ENCODE measurements around the gene DDIAS. TPM values are rescaled to one million over a fixed set of nuclear protein-coding genes. Genes with fewer than 3 reads are reported as not detected.

Gene DDIAS
- total and polyA plus RNA-seq, 9 of the 15 experiments (the other 6 are each of a cell fraction or from before 2014, with no cell fraction given): 9.4 to 27.2 (median 23.3) TPM

GRCh38 chr11:82939456-82939855 is 37.9 kb downstream of the DDIAS start:
- no peak overlapping the region for H3K9ac ChIP-seq (ENCODE audit: insufficient read depth in 1 of 2, low read depth in 2 of 2, low read length in 2 of 2)
- no peak overlapping the region for H3K4me3 ChIP-seq
- no peaks in the 10 kb centered on the region; a peak in 1 of 5 replicates for H3K4me1 ChIP-seq (replicated peaks in 1 of 2; ENCODE audit: control insufficient read depth in 2 of 2, insufficient read depth in 2 of 2, low read length in 2 of 2)
- no peak overlapping the region for H3K4me2 ChIP-seq (ENCODE audit: insufficient read depth, low read length)
- H3K9me3 ChIP-seq (replicated peaks; ENCODE audit: control insufficient read depth, insufficient read depth, low read depth, low read length): no peaks in the 10 kb centered on the region
- WGBS (ENCODE audit: insufficient coverage, low coverage, missing lambda C conversion rate): 40% methylated on average over 2 of the region's 2 CpGs
- H3K27ac ChIP-seq (ENCODE audit: extremely low read depth, low read depth, low read length): no peak overlapping the region
- FAIRE-seq: no peak
- DNase-seq (ENCODE audit: extremely low read depth in 1 of 4, low spot score in 3 of 4): no peak
- ChIA-PET POLR2A (no interaction called here), CTCF (ENCODE audit: low intra/inter-chr PET ratio) (no interaction called here)
- BruUV-seq (replicated peaks): no TSS peak
- no peak overlapping the region for H2AFZ ChIP-seq (ENCODE audit: low read depth, low read length)
- ATAC-seq: no peak
- peaks cover 9% of the 10 kb centered on the region; the same call in 2 of the 3 replicates for H3K36me3 ChIP-seq (ENCODE audit: control insufficient read depth, insufficient read depth, low read length)
- no peaks in the 10 kb centered on the region for H3K79me2 ChIP-seq (ENCODE audit: control insufficient read depth, insufficient read depth, low read length)
- H3K27me3 ChIP-seq (ENCODE audit: control insufficient read depth in 2 of 2, insufficient read depth in 2 of 2, low read length in 2 of 2): no peaks in the 10 kb centered on the region
- in situ Hi-C loops (cut with MboI) (no loop called here), intact Hi-C loops (cut with micrococcal nuclease) (no loop called here)
- H3K9me1 ChIP-seq (ENCODE audit: control insufficient read depth, insufficient read depth, low read length): no peaks in the 10 kb centered on the region
- no peaks in the 10 kb centered on the region for H4K20me1 ChIP-seq (replicated peaks; ENCODE audit: control insufficient read depth, insufficient read depth, low read length)
- TF ChIP-seq, protein P1, sequence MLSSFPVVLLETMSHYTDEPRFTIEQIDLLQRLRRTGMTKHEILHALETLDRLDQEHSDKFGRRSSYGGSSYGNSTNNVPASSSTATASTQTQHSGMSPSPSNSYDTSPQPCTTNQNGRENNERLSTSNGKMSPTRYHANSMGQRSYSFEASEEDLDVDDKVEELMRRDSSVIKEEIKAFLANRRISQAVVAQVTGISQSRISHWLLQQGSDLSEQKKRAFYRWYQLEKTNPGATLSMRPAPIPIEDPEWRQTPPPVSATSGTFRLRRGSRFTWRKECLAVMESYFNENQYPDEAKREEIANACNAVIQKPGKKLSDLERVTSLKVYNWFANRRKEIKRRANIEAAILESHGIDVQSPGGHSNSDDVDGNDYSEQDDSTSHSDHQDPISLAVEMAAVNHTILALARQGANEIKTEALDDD (IDR thresholded peaks at IDR 0.05): no peak
- TF ChIP-seq WHSC1 (IDR thresholded peaks at IDR 0.05; ENCODE audit: low read length) (no peak), SFPQ (IDR thresholded peaks at IDR 0.05; ENCODE audit: low read depth, low read length) (no peak), RFX1 (IDR thresholded peaks at IDR 0.05) (no peak), ZNF699 (CRISPR knock-in tag; IDR thresholded peaks at IDR 0.05; ENCODE audit: insufficient replicate concordance) (no peak), EZH2 (IDR thresholded peaks at IDR 0.05; ENCODE audit: borderline replicate concordance, low read depth, low read length) (no peak), USF1 (CRISPR knock-in tag; IDR thresholded peaks at IDR 0.05) (no peak), MYNN (IDR thresholded peaks at IDR 0.05) (no peak), MYNN (CRISPR knock-in tag; IDR thresholded peaks at IDR 0.05) (no peak), ATF7 (IDR thresholded peaks at IDR 0.05) (no peak), MEF2D (tag; conservative IDR thresholded peaks at IDR 0.05; ENCODE audit: low read depth) (no peak)
- TF ChIP-seq, protein P2, sequence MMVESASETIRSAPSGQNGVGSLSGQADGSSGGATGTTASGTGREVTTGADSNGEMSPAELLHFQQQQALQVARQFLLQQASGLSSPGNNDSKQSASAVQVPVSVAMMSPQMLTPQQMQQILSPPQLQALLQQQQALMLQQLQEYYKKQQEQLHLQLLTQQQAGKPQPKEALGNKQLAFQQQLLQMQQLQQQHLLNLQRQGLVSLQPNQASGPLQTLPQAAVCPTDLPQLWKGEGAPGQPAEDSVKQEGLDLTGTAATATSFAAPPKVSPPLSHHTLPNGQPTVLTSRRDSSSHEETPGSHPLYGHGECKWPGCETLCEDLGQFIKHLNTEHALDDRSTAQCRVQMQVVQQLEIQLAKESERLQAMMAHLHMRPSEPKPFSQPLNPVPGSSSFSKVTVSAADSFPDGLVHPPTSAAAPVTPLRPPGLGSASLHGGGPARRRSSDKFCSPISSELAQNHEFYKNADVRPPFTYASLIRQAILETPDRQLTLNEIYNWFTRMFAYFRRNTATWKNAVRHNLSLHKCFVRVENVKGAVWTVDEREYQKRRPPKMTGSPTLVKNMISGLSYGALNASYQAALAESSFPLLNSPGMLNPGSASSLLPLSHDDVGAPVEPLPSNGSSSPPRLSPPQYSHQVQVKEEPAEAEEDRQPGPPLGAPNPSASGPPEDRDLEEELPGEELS (CRISPR knock-in tag; IDR thresholded peaks at IDR 0.05; ENCODE audit: borderline replicate concordance): no peak
- TF ChIP-seq, protein P3, sequence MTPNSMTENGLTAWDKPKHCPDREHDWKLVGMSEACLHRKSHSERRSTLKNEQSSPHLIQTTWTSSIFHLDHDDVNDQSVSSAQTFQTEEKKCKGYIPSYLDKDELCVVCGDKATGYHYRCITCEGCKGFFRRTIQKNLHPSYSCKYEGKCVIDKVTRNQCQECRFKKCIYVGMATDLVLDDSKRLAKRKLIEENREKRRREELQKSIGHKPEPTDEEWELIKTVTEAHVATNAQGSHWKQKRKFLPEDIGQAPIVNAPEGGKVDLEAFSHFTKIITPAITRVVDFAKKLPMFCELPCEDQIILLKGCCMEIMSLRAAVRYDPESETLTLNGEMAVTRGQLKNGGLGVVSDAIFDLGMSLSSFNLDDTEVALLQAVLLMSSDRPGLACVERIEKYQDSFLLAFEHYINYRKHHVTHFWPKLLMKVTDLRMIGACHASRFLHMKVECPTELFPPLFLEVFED (CRISPR knock-in tag; conservative IDR thresholded peaks at IDR 0.05): no peak
- TF ChIP-seq, protein P4, sequence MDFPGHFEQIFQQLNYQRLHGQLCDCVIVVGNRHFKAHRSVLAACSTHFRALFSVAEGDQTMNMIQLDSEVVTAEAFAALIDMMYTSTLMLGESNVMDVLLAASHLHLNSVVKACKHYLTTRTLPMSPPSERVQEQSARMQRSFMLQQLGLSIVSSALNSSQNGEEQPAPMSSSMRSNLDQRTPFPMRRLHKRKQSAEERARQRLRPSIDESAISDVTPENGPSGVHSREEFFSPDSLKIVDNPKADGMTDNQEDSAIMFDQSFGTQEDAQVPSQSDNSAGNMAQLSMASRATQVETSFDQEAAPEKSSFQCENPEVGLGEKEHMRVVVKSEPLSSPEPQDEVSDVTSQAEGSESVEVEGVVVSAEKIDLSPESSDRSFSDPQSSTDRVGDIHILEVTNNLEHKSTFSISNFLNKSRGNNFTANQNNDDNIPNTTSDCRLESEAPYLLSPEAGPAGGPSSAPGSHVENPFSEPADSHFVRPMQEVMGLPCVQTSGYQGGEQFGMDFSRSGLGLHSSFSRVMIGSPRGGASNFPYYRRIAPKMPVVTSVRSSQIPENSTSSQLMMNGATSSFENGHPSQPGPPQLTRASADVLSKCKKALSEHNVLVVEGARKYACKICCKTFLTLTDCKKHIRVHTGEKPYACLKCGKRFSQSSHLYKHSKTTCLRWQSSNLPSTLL (IDR thresholded peaks at IDR 0.05): no peak
